ENCODE results near the gene SEMA6B. TPM values are rescaled to one million over a fixed set of nuclear protein-coding genes. Genes with fewer than 3 reads are reported as not detected.

Gene SEMA6B
- polyA plus RNA-seq, 2 donors, result 1.1 to 2.0 TPM

GRCh38 chr19:4499855-4500254 lies 59.6 kb downstream of the SEMA6B start:
- Histone ChIP-seq H3K27ac (ENCODE audit: low read depth in 2 of 2, low read length in 1 of 2) (no peak overlapping the region), H3K4me3 (ENCODE audit: low read depth in 1 of 2, low read length in 2 of 2) (no peak overlapping the region), H3K9me3 (ENCODE audit: control insufficient read depth in 2 of 2, insufficient read depth in 1 of 2, low read depth in 1 of 2, low read length in 1 of 2) (no peaks in the 10 kb centered on the region), H3K27me3 (ENCODE audit: control insufficient read depth in 1 of 2, insufficient read depth in 2 of 2, low read length in 2 of 2) (no peaks in the 10 kb centered on the region), H3K4me1 (ENCODE audit: control insufficient read depth in 2 of 2, insufficient read depth in 2 of 2, low read length in 1 of 2) (no peaks in the 10 kb centered on the region), H3K36me3 (ENCODE audit: control insufficient read depth in 2 of 2, insufficient read depth in 2 of 2, low read length in 1 of 2) (peaks cover 0 to 69% of the 10 kb centered on the region in 2 donors)
- 92 to 93% methylated on average over 15 of the region's 15 CpGs for WGBS, 2 donors

GRCh38 chr19:4499318-4499717 lies 60.2 kb downstream of the SEMA6B start:
- 96% methylated on average over 23 of the region's 23 CpGs for WGBS, 2 donors
- no peak overlapping the region for H3K27ac ChIP-seq (ENCODE audit: low read depth in 2 of 2, low read length in 1 of 2)
- H3K36me3 ChIP-seq (ENCODE audit: control insufficient read depth in 2 of 2, insufficient read depth in 2 of 2, low read length in 1 of 2), result peaks cover 3 to 68% of the 10 kb centered on the region in 2 donors
- no peaks in the 10 kb centered on the region for H3K27me3 ChIP-seq (ENCODE audit: control insufficient read depth in 1 of 2, insufficient read depth in 2 of 2, low read length in 2 of 2)
- no peaks in the 10 kb centered on the region for H3K4me1 ChIP-seq (ENCODE audit: control insufficient read depth in 2 of 2, insufficient read depth in 2 of 2, low read length in 1 of 2)
- no peaks in the 10 kb centered on the region for H3K9me3 ChIP-seq (ENCODE audit: control insufficient read depth in 2 of 2, insufficient read depth in 1 of 2, low read depth in 1 of 2, low read length in 1 of 2)
- no peak overlapping the region for H3K4me3 ChIP-seq (ENCODE audit: low read depth in 1 of 2, low read length in 2 of 2)

GRCh38 chr19:4498694-4499093 lies 60.8 kb downstream of the SEMA6B start:
- Histone ChIP-seq H3K4me1 (ENCODE audit: control insufficient read depth in 2 of 2, insufficient read depth in 2 of 2, low read length in 1 of 2) (no peaks in the 10 kb centered on the region), H3K9me3 (ENCODE audit: control insufficient read depth in 2 of 2, insufficient read depth in 1 of 2, low read depth in 1 of 2, low read length in 1 of 2) (no peaks in the 10 kb centered on the region), H3K4me3 (ENCODE audit: low read depth in 1 of 2, low read length in 2 of 2) (no peak overlapping the region), H3K27ac (ENCODE audit: low read depth in 2 of 2, low read length in 1 of 2) (no peak overlapping the region), H3K36me3 (ENCODE audit: control insufficient read depth in 2 of 2, insufficient read depth in 2 of 2, low read length in 1 of 2) (peaks cover 10 to 72% of the 10 kb centered on the region in 2 donors), H3K27me3 (ENCODE audit: control insufficient read depth in 1 of 2, insufficient read depth in 2 of 2, low read length in 2 of 2) (no peaks in the 10 kb centered on the region)
- WGBS, 2 donors, result 94 to 96% methylated on average over 12 of the region's 12 CpGs

GRCh38 chr19:4497770-4498389 lies 61.6 kb downstream of the SEMA6B start:
- Histone ChIP-seq H3K9me3 (ENCODE audit: control insufficient read depth in 2 of 2, insufficient read depth in 1 of 2, low read depth in 1 of 2, low read length in 1 of 2) (no peaks in the 10 kb centered on the region), H3K36me3 (ENCODE audit: control insufficient read depth in 2 of 2, insufficient read depth in 2 of 2, low read length in 1 of 2) (peaks cover 10 to 71% of the 10 kb centered on the region in 2 donors), H3K27me3 (ENCODE audit: control insufficient read depth in 1 of 2, insufficient read depth in 2 of 2, low read length in 2 of 2) (no peaks in the 10 kb centered on the region), H3K4me3 (ENCODE audit: low read depth in 1 of 2, low read length in 2 of 2) (no peak overlapping the region), H3K27ac (ENCODE audit: low read depth in 2 of 2, low read length in 1 of 2) (no peak overlapping the region), H3K4me1 (ENCODE audit: control insufficient read depth in 2 of 2, insufficient read depth in 2 of 2, low read length in 1 of 2) (no peaks in the 10 kb centered on the region)
- WGBS, 2 donors, result 92 to 93% methylated on average over 25 of the region's 25 CpGs

GRCh38 chr19:4496304-4496703 lies 63.2 kb downstream of the SEMA6B start:
- no peaks in the 10 kb centered on the region for H3K9me3 ChIP-seq (ENCODE audit: control insufficient read depth in 2 of 2, insufficient read depth in 1 of 2, low read depth in 1 of 2, low read length in 1 of 2)
- H3K27me3 ChIP-seq (ENCODE audit: control insufficient read depth in 1 of 2, insufficient read depth in 2 of 2, low read length in 2 of 2), result no peaks in the 10 kb centered on the region
- no peak overlapping the region for H3K27ac ChIP-seq (ENCODE audit: low read depth in 2 of 2, low read length in 1 of 2)
- no peaks in the 10 kb centered on the region for H3K4me1 ChIP-seq (ENCODE audit: control insufficient read depth in 2 of 2, insufficient read depth in 2 of 2, low read length in 1 of 2)
- 89% methylated on average over 17 to 18 of the region's 18 CpGs for WGBS, 2 donors
- H3K36me3 ChIP-seq (ENCODE audit: control insufficient read depth in 2 of 2, insufficient read depth in 2 of 2, low read length in 1 of 2), result peaks cover 10 to 75% of the 10 kb centered on the region in 2 donors
- no peak overlapping the region for H3K4me3 ChIP-seq (ENCODE audit: low read depth in 1 of 2, low read length in 2 of 2)

GRCh38 chr19:4495471-4495870 lies 64.0 kb downstream of the SEMA6B start:
- 79 to 93% methylated on average over 8 to 12 of the region's 12 CpGs for WGBS, 2 donors

GRCh38 chr19:4494691-4495064 lies 64.8 kb downstream of the SEMA6B start:
- peaks cover 13 to 74% of the 10 kb centered on the region in 2 donors for H3K36me3 ChIP-seq (ENCODE audit: control insufficient read depth in 2 of 2, insufficient read depth in 2 of 2, low read length in 1 of 2)
- WGBS, 2 donors, result 96% methylated on average over 8 of the region's 8 CpGs

More at GRCh38 chr19:4495471-4495870, 64.0 kb downstream of the SEMA6B start:
- Histone ChIP-seq H3K27ac (ENCODE audit: low read depth in 2 of 2, low read length in 1 of 2) (no peak overlapping the region), H3K36me3 (ENCODE audit: control insufficient read depth in 2 of 2, insufficient read depth in 2 of 2, low read length in 1 of 2) (peaks cover 10 to 72% of the 10 kb centered on the region in 2 donors), H3K4me3 (ENCODE audit: low read depth in 1 of 2, low read length in 2 of 2) (no peak overlapping the region), H3K4me1 (ENCODE audit: control insufficient read depth in 2 of 2, insufficient read depth in 2 of 2, low read length in 1 of 2) (no peaks in the 10 kb centered on the region), H3K27me3 (ENCODE audit: control insufficient read depth in 1 of 2, insufficient read depth in 2 of 2, low read length in 2 of 2) (no peaks in the 10 kb centered on the region), H3K9me3 (ENCODE audit: control insufficient read depth in 2 of 2, insufficient read depth in 1 of 2, low read depth in 1 of 2, low read length in 1 of 2) (no peaks in the 10 kb centered on the region)

GRCh38 chr19:4493929-4494690 lies 65.4 kb downstream of the SEMA6B start:
- no peaks in the 10 kb centered on the region for H3K27me3 ChIP-seq (ENCODE audit: control insufficient read depth in 1 of 2, insufficient read depth in 2 of 2, low read length in 2 of 2)
- H3K27ac ChIP-seq (ENCODE audit: low read depth in 2 of 2, low read length in 1 of 2), result no peak overlapping the region
- H3K4me1 ChIP-seq (ENCODE audit: control insufficient read depth in 2 of 2, insufficient read depth in 2 of 2, low read length in 1 of 2), result no peaks in the 10 kb centered on the region
- no peak overlapping the region for H3K4me3 ChIP-seq (ENCODE audit: low read depth in 1 of 2, low read length in 2 of 2)
- H3K36me3 ChIP-seq (ENCODE audit: control insufficient read depth in 2 of 2, insufficient read depth in 2 of 2, low read length in 1 of 2), result peaks cover 14 to 73% of the 10 kb centered on the region in 2 donors
- H3K9me3 ChIP-seq (ENCODE audit: control insufficient read depth in 2 of 2, insufficient read depth in 1 of 2, low read depth in 1 of 2, low read length in 1 of 2), result no peaks in the 10 kb centered on the region
- 96% methylated on average over 53 to 61 of the region's 61 CpGs for WGBS, 2 donors

More at GRCh38 chr19:4494691-4495064, 64.8 kb downstream of the SEMA6B start:
- Histone ChIP-seq H3K4me1 (ENCODE audit: control insufficient read depth in 2 of 2, insufficient read depth in 2 of 2, low read length in 1 of 2) (no peaks in the 10 kb centered on the region), H3K27me3 (ENCODE audit: control insufficient read depth in 1 of 2, insufficient read depth in 2 of 2, low read length in 2 of 2) (no peaks in the 10 kb centered on the region), H3K9me3 (ENCODE audit: control insufficient read depth in 2 of 2, insufficient read depth in 1 of 2, low read depth in 1 of 2, low read length in 1 of 2) (no peaks in the 10 kb centered on the region), H3K27ac (ENCODE audit: low read depth in 2 of 2, low read length in 1 of 2) (no peak overlapping the region), H3K4me3 (ENCODE audit: low read depth in 1 of 2, low read length in 2 of 2) (no peak overlapping the region)

- 95% methylated on average over 27 to 41 of the region's 41 CpGs for WGBS, 2 donors
- Histone ChIP-seq H3K27me3 (ENCODE audit: control insufficient read depth in 1 of 2, insufficient read depth in 2 of 2, low read length in 2 of 2) (no peaks in the 10 kb centered on the region), H3K27ac (ENCODE audit: low read depth in 2 of 2, low read length in 1 of 2) (no peak overlapping the region), H3K9me3 (ENCODE audit: control insufficient read depth in 2 of 2, insufficient read depth in 1 of 2, low read depth in 1 of 2, low read length in 1 of 2) (peaks cover 0 to 2% of the 10 kb centered on the region in 2 donors), H3K36me3 (ENCODE audit: control insufficient read depth in 2 of 2, insufficient read depth in 2 of 2, low read length in 1 of 2) (peaks cover 14 to 72% of the 10 kb centered on the region in 2 donors), H3K4me3 (ENCODE audit: low read depth in 1 of 2, low read length in 2 of 2) (no peak overlapping the region), H3K4me1 (ENCODE audit: control insufficient read depth in 2 of 2, insufficient read depth in 2 of 2, low read length in 1 of 2) (no peaks in the 10 kb centered on the region)
Measured at GRCh38 chr19:4493104-4493928, 66.2 kb downstream of the SEMA6B start.

Measured in esophagus (tissue), 2 donors.